H1 (cell line): ENCODE data around the gene SH3RF2. TPM values are rescaled to one million over a fixed set of nuclear protein-coding genes. Genes with fewer than 3 reads are reported as not detected.

ENCODE experiments used
- HDAC6 ChIP-seq: IDR thresholded peaks from one replicate; pipeline ENCODE4 v1.7.1; 2012; ENCODE audit warnings: low read depth, mild to moderate bottlenecking, inconsistent platforms, low read length, moderate library complexity
- KDM5A ChIP-seq: fragments of 200-600 bp; IDR thresholded peaks from 2 replicates; pipeline ENCODE4 v1.7.1; 2012; ENCODE audit warnings: mild to moderate bottlenecking, low read length, inconsistent platforms, mixed read lengths
- ZNF274 ChIP-seq: IDR thresholded peaks from 2 replicates; pipeline ENCODE4 v1.7.0; 2012; ENCODE audit warnings: low read length, borderline replicate concordance; ENCODE audit errors: extremely low read depth
- polyA plus RNA-seq, 7 experiments: library from polyadenylated mRNA; depleted of rRNA in 3 of 7; stranded (reverse) in 5 of 7; unstranded in 2 of 7; fragments of >200 nt in 5 of 7; fragments of 200-250 nt in 2 of 7; gene quantifications; 1 replicate in 5 of 7; 2 replicates in 1 of 7; 4 replicates in 1 of 7; pipeline versions ENCODE4 v1.2.1 to v1.2.3, GENCODE V29; 2011 to 2013; ENCODE audit warnings: missing spikeins in 2 of 7, mixed read lengths in 2 of 7
- total RNA-seq: library from RNA; stranded (reverse); fragmentation: NEBNext Ultra II Directional; extraction: Animal tissue kit (Norgen Biotek cat#: 25700); gene quantifications from 2 replicates; pipeline ENCODE4 v1.2.1, GENCODE V29; 2021

SH3RF2 gene
- total and polyA plus RNA-seq, 2 of the 8 experiments (the other 6 are each of a cell fraction or from before 2014, with no cell fraction given) = 0.80 to 0.95 TPM

- TF ChIP-seq KDM5A (no peak), ZNF274 (no peak), HDAC6 (no peak)
Observed at GRCh38 chr5:145906401-145906800, 30.0 kb upstream of the SH3RF2 start (continued).
